Suprapubic skin (tissue), 4 donors: ENCODE measurements around the gene FAM25C.
"Not testable (repeated sequence)": the region's sequence is repeated elsewhere in the genome, so short reads cannot be mapped to it uniquely, and the experiment has no call there.

Source experiments
- EP300 ChIP-seq: sonication (generic); formaldehyde crosslinking; IDR thresholded peaks from one replicate; pipeline ENCODE4 v1.6.1; 2017; ENCODE audit warnings: antibody characterized with exemption
- POLR2A ChIP-seq, 2 donors: fragments of 450-650 bp; IDR thresholded peaks; one replicate each; pipeline ENCODE4 v1.6.1; 2017; ENCODE audit warnings: antibody characterized with exemption in 2 of 2, mild to moderate bottlenecking in 2 of 2, moderate library complexity in 2 of 2
- POLR2AphosphoS5 ChIP-seq, 3 donors: sonication (generic); formaldehyde crosslinking; IDR thresholded peaks; one replicate each; pipeline ENCODE4 v1.6.1; 2017; ENCODE audit warnings: antibody characterized with exemption in 3 of 3
- TF ChIP-seq, protein P1 (sequence below), 2 donors: fragments of 200-600 bp in 1 of 2; fragments of 450-650 bp in 1 of 2; sonication (generic) in 1 of 2; IDR thresholded peaks; one replicate each; pipeline ENCODE4 v1.5.1; 2016 to 2019; ENCODE audit warnings: antibody characterized with exemption in 2 of 2, mild to moderate bottlenecking in 1 of 2, moderate library complexity in 1 of 2

- TF ChIP-seq, protein P1, sequence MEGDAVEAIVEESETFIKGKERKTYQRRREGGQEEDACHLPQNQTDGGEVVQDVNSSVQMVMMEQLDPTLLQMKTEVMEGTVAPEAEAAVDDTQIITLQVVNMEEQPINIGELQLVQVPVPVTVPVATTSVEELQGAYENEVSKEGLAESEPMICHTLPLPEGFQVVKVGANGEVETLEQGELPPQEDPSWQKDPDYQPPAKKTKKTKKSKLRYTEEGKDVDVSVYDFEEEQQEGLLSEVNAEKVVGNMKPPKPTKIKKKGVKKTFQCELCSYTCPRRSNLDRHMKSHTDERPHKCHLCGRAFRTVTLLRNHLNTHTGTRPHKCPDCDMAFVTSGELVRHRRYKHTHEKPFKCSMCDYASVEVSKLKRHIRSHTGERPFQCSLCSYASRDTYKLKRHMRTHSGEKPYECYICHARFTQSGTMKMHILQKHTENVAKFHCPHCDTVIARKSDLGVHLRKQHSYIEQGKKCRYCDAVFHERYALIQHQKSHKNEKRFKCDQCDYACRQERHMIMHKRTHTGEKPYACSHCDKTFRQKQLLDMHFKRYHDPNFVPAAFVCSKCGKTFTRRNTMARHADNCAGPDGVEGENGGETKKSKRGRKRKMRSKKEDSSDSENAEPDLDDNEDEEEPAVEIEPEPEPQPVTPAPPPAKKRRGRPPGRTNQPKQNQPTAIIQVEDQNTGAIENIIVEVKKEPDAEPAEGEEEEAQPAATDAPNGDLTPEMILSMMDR (IDR thresholded peaks at IDR 0.05), result not testable (repeated sequence)
- not testable (repeated sequence) for TF ChIP-seq POLR2A (IDR thresholded peaks at IDR 0.05); EP300; POLR2AphosphoS5 (IDR thresholded peaks at IDR 0.05)
Observed at GRCh38 chr10:47975409-47975808, 24.2 kb downstream of the FAM25C start.
